NCI-H1436 (cell line): ENCODE data around the gene TVP23A.
"Not testable (repeated sequence)": the region's sequence is repeated elsewhere in the genome, so short reads cannot be mapped to it uniquely, and the experiment has no call there.

Experiments
- DNase-seq: peaks from one replicate; lab custom pipeline; 2025; lab: John Stamatoyannopoulos, UW

TVP23A gene

DNA sequence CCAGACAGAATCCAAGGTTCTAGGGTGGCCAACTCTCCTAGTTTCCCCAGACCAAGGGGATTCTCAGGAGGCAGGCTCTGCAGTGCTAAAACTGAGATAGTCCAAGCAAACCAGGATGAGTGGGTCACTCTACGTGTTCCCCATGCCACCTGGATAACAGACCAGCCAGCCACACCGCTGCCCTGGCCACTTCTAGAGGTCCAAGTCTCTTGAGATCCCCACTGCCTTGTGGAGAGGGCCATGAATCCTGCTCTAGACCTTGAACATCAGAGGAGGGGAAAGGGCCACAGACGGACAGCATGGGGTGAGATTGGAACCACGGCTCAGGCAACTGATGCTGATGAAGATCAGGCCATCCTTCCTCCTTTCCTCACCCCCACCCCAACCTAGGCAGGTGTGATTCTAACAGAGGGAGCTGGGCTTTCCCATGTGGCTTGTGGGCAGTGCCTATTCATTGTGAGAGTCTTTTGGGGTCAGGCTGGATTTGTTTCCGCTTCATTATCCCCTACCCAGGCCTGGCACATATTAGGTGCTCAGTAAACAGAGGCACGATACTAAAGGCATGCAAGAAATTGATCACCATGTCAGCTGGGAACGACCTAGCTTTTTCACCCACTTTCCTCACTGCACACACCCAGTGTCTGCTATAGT, 16.8 kb upstream of the TVP23A start:
- no peak for DNase-seq

DNA sequence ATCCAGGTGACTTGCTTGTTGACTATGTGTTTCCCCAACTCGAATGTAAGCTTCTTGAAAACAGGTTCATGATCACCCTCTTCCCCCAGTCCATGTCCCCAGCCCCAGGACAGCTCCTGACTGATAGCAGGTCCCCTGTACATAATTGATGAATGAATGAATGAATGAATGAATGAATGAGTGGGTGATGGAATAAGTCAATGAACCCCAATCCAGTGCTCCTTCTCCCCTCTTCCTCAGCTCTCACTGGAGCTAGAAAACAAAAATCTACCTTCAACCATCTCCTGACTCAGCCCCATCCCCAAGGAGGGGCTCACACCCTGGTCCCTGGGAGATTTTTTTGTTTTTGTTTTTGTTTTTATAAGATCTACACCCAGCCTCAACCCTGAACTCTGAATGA, 16.2 kb upstream of the TVP23A start:
- no peak for DNase-seq

DNA sequence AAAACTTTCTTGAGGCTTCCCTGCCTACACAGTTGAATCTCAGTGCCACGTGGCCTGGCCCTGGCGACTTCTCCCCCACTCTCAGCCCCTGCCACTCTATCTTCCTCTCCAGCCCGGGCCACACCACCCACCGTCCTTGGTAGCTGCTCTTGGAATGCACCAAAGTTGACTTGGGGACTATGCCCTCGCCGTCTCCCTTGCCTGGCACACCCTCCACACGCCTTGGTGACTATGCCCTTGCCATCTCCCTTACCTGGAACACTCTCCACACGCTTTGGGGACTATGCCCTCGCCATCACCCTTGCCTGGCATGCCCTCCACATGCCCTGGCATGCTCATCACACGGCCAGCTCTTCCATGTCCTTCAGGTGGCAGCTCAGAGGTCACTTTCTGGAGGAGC, 15.5 kb upstream of the TVP23A start:
- DNase-seq: no peak

DNA sequence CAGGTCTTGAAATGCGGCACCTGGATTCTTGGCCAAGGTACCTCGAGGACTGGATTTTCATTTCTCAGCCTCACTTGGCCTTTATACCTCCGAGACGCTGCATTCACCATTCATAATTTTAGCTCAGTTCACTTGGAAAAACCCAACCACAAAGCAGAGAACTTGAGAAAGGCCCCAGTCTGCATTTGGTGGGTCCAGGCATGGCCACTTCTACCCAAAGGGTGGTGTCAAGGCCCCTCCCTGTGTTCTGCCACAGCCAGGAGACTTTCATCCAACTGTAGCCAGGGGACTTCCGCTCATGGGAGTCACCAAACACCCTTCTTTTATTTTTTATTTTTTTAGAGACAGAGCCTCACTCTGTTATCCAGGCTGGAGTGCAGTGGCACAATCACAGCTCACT, 14.7 kb upstream of the TVP23A start:
- DNase-seq: no peak

DNA sequence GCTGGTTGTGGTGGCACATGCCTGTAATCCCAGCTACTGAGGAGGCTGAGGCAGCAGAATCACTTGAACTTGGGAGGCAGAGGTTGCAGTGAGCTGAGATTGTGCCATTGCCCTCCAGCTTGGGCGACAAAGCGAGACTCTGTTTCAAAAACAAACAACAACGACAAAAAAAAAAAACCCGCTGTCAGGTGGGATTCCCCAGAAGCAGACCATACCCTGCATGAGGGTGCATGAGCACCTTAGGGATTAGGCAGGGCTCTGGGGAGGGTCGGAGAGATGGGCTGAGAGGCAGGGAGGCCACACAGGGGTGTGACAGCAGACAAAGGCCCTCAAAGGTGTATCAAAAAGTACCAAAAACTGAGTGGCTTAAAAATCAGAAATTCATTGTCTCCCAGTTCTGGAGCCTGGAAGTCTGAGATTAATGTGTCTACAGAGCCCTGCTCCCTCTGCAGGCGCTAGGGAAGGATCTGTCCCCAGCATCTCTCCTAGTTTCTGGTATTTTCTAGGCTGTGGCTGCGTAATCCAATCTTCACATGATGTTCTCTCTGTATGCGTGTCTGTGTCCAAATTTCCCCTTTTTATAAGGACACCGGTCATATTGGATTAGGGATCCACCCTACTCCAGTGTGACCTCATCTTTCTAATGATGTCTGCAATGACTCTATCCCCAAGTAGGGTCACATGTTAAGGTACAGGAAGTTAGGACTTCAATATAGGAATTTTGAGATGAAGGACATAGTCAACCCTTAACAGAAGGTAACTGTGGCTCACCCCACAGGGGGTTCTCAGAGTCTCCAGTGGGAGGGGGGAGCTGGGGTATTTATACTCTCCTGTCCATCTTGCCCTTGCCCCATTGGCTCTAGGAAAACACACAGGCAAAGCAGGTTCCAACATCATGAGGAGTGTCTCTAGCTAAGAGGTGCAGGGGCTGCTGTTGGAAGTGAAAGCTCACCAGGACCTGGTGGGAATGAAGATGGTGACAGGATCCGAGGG, 13.6 kb upstream of the TVP23A start:
- no peak for DNase-seq

DNA sequence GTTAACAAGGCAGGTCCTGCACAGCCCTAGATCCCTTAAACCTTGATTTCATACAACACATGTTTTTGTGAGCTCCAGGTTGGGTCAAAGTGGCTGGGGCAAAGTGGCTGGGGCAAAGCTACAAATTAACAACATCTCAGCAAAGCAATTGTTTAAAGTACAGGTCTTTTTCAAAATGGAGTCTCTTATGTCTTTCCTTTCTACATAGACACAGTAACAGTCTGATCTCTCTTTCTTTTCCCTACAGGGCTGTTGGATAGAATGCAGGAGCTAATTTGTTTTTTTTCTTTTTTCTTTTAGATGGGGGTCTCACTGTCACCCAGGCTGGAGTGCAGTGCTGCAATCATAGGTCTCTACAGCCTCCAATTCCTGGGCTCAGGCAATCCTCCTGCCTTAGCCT, 11.6 kb upstream of the TVP23A start:
- DNase-seq: not testable (repeated sequence)

DNA sequence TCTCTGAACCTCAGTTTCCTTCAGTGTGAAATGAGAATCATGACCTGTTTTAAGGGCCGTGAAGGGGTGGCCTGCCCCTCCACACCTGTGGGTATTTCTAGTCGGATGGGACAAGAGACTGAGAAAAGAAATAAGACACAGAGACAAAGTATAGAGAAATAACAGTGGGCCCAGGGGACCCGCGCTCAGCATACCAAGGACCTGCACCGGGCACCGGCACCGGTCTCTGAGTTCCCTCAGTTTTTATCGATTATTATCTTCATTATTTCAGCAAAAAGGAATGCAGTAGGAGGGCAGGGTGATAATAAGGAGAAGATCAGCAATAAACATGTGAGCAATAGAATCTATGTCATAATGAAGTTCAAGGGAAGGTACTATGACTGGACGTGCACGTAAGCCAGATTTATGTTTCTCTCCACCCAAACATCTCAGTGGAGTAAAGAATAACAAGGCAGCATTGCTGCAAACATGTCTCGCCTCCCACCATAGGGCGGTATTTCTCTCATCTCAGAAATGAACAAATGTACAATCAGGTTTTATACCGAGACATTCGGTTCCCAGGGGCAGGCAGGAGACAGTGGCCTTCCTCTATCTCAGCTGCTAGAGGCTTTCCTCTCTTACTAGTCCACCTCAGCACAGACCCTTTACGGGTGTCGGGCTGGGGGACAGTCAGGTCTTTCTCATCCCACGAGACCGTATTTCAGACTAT, 10.9 kb upstream of the TVP23A start:
- DNase-seq: not testable (repeated sequence)

DNA sequence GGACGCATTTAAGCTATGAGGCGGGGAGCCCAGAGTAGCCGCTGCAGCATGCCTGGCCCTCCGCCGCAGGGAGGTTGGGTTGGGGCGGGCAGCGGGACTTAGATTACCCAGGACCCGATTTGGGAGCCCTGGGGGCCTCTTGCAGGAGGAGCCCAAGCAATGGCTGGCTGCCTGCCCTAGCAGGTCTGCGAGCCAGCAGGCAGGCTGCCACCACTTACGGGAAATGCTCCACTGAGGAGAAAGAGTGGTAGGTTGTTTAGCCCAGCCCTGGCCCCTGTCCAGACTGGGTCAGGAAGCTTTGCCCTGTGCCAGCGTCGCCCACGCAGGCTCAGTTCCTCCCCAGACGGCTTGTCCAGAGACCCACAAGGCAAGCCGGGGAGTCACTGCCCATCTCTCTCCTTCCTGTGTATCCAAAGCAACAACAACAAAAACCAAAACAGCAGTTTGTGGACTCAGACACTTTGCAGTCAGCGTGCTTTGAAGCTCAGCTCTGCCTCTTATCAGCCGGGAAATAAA, 10.3 kb upstream of the TVP23A start:
- no peak for DNase-seq

DNA sequence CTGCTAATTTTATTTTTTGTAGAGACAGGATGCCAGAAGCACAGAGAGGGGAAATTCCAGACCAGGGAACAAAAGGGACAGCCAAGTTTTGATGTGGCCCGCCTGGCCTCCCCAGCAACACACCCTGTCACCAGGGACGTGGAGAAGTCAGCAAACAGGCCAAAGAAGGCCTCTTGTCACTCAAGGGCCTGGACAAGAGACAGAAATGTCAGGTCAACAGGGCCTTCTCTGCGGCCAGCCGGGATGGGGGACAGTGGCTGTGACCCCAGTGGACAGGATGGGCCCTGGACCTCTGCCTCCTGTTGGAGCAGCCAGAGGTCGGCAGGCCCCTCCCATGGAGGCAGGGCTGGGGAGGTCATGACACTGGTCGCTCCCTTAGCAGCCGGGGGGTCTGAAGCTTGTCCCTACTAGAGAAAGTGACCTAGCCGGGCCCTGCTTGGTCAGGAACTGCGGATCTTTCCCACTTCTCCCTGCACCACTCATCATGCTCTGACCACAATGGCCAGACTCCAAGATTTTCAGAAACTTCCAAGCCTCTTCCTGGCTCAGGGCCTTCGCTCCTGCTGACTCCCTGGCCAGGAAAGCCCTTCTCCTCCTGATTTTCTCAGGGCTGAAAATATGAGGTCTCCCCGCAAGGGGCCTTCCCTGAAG, 9.2 kb upstream of the TVP23A start:
- no peak for DNase-seq

DNA sequence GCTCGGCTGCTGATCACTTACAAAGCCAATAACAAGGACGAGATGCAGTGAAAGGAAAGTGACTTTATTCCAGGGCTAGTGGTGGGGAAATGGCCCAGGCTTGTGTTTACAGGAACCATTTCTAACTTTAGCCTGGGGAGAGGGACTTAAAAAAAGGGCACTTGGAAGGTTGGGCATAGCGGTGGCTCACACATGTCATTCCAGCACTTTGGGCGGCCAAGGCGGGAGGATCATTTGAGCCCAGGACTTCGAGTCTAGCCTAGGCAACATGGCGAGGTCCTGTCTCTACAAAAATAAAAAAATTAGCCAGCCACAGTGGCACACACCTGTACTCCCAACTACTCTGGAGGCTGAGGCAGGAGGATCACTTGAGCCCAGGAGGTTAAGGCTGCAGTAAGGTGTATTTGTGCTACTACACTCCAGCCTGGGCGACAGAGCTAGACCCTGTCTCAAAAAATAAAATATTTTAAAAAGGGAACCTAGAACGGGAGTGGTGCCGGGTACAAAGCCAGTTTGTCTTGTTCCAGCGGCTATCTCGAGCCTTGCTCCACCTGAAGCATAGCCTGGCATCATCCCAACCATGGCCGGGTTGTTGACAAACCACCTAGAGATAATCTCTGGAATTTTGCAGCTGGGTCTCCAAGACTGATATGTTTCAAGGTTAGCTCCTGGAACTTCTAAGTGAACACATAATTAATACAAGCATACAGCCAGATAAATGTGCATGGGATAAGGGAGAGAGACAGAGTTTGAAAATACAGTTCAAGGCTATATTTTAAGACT, 5.7 kb upstream of the TVP23A start:
- DNase-seq: no peak

DNA sequence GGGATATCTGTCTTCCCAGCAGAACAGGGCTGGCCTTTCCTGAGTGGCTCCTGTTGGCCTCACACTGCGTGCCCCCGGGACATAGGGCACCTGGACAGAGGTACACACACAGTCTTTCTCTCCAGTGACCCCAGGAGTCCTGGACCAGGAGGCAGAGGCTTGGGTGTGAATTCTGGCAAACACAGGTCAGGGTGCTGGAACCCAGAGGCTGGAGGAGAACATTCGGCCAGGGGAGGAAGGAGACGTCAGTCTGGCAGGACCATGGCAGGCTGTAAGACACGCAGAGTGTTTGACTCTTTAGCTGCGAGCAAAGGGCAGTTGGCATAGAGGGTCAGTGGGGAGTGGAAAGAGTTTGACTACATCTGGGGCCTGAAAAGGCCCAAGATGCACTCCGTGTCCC, 4.1 kb upstream of the TVP23A start:
- DNase-seq: no peak

DNA sequence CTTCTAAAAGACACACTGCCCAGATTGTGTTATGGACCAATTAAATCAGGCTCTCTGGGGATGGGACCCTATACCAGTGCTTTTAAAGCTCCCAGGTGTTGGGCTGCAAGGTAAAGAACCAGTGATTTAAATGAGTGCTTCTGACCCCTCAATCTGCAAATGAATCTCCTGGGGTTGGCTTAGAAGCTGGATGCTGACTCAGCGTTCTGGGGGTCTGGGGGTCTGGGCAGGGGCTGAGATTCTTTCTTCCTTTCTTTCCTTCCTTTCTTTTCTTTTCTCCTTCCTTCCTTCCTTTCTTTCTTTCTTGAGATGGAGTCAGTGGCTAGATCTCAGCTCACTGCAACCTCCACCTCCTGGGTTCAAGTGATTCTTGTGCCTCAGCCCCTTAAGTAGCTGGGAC, 2.0 kb upstream of the TVP23A start:
- DNase-seq: no peak

DNA sequence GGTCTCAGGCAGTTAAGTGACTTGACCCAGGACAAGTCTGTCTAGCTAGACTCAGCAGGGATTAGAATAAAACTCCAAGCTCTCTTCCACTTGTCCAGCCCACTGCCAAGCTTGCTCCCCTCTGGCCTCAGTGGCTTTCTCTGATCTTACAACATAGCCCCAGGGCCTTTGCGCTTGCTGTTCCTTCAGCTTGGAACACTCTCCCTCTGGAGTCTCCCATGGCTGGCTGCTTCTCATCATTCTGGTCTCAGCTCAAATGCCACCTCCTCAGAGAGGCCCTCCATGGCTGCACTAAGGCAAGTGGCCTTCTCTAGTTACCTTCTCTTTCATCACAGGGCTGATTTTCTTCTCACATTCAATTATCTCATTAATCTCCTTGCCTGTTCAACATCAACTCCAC, 1.1 kb downstream of the TVP23A start:
- DNase-seq: no peak

DNA sequence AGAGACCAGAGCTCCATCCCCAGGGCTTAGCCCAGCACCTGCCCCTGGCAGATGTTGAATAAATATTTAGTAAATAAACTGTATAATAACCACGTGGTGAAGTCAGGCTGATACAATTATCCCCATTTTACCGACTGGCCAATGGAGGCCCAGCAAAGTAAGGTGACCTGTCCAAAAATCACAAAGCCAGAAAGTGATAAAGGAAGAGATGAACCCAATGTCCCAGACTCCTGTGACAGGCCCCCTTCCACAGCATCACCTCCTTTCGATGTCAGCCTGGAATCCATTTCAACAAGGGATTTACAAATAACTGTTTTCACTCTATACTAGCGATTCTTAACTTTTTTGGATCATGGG, 5.5 kb downstream of the TVP23A start:
- DNase-seq: no peak

DNA sequence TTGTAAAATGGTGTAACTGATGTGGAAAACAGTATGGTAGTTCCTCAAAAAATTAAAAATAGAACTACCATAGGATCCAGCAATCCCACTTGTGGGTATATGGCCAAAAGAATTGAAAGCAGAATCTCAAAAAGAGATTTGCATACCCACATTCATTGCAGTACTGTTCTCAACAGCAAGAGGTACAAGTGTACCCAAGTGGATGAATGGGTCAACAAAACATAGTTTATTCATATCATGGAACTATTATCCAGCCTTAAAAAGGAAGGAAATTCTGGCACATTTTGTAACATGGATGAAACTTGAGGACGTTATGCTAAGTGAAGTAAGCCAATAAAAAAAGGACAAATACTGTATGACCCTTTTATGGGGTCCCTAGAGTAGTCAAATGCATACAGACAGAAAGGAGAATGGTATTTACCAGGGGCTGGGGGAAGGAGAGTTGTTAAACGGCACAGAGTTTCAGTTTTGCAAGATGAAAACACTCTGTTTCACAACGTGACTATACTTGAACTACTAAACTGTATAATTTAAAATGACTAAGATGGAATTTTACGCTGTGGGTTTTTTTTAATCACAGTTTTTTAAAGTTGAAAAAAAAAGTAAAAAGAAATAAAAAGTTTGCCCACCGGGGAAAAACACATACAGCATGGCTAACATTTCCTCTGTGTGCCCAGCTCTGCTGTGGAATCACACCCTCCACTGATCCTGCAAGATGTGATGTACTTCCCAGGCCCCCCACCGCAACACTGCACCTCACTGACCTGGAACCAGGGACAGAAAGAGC, 6.1 kb downstream of the TVP23A start:
- no peak for DNase-seq

DNA sequence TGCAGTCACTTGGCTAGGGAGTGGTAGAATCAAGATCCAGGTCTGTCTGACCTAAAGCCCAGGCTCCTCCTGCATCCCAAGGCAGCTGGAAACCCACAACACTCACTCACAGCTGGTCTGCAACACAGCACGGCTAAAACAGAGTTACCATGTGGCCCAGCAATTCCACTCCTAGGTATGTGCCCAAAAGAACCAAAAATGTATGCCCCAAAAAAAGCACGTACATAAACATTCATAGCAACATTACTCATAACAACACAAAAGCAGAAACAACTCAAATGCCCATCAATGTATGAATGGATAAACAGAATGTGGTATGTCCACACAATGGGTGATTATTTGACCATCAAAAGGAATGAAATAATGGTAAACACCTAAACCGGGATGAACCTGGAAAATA, 8.9 kb downstream of the TVP23A start:
- DNase-seq: no peak

DNA sequence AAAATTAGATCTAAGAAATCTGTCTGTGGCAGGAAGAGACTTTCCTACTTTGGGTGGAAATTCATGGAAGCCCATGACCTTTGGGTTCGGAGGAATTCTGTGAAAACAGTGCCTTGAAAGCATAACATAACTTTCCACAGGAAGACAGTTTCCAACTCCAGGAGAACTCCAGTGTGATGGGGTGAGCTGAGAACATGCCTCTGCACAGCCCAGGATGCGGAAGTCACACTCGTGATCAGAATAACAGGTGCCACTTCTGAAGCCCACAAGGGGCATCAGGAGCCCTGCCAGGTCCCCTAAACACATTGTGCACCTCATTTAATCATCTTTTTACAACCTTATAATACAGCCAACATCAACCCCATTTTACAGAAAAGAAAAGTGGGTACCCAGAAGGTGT, 9.7 kb downstream of the TVP23A start:
- DNase-seq: no peak

DNA sequence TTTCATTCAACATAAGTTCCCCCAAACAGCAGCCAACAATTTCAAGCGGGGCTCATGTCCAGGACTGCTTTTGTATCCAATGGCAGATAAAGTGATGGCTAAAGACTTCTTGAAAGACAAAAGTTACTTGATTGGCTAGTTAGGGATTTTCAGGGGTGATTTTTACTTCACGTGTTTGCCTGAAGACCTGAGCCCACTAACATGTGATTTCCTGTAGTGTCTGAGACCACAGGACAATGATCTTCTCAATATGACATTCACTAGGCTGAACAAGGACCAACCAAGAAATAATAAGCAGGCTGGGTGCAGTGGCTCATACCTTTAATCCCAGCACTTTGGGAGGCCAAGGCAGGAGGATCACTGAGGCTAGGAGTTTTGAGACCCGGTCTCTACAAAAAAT, 10.4 kb downstream of the TVP23A start:
- no peak for DNase-seq

DNA sequence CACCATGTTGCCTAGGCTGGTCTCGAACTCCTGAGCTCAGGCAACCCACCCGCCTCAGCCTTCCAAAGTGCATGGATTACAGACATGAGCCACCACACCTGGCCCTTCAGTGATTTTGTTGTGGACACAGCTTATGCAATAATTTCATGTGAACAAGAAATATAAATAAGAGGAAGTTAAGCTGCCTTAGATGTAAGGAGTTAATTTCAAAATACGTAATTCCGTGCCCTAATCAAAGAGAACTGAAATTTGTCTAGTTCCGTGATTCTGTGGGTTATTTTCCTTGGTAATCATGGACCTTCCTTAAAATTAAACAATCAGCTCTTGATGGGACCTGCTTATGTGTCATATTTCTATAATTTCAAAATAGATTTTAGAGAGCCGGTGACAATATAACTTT, 11.9 kb downstream of the TVP23A start:
- no peak for DNase-seq

DNA sequence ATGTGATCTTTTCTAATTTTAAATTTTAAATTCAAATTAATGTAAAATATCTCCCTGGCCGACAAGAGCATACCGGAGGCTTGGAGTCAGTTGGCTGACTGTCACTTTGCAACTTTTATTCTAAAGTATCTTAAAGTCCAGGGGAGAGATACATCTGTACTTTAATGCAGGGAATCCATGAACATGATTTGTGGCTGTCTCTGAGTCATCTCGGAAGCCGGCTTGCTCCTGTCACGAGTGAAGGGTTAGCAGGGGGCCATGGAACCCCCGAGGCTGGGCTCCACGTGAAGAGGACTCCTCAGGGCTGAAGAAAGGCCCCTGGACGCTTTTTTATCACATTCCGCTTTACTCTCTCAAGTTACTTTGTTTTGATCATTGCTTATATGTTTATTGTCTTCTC, 13.3 kb downstream of the TVP23A start:
- no peak for DNase-seq

DNA sequence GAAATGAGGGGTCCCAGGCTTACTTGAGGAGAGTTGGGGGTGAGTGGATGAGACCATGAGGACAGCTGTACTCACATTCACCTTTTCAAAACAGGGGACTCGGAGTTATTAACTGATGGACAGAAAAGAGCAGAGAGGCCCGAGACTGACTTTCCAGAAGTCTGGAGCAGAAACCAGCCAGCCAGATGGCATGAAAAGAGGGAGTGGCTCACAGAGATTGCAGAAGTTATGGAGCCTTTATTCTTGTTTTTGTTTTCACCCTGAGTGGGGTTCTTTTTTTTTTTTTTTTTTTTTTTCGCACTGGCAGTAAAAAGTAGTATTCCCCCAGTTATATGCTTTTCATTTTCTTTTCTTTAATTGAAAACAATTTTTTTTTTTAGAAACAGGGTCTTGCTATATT, 18.9 kb downstream of the TVP23A start:
- DNase-seq: no peak
